Measurements from ENCODE around the gene PYM1. TPM values are rescaled to one million over a fixed set of nuclear protein-coding genes. Genes with fewer than 3 reads are reported as not detected.

PYM1 gene
- total and polyA plus RNA-seq, 2 of the 8 experiments (the other 6 are each of a cell fraction or from before 2014, with no cell fraction given) = 38.7 to 58.5 TPM

DNA sequence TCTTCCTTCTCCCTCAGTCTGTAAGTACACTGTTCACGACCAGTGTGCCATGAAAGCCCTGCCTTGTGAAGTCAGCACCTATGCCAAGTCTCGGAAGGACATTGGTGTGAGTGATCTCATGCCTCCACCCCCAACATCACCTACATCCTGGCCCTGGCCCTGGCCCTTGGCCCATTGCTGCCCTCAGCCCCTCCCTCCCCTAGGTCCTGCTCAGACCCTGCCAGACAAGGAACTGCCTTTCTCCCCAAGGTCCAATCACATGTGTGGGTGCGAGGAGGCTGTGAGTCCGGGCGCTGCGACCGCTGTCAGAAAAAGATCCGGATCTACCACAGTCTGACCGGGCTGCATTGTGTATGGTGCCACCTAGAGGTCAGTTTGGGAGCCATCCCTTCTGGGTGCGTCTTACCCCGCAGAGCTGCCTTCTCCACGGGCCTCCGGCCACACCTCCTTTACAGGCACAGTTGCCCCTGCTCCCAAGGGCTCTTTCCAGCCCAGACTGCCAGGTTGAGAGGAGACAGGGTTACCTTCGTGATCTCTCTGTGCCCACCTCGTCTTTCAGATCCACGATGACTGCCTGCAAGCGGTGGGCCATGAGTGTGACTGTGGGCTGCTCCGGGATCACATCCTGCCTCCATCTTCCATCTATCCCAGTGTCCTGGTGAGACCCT, 12.5 kb upstream of the PYM1 start:
- Histone ChIP-seq H3K9me3 (ENCODE audit: insufficient read depth in 2 of 2, low read depth in 1 of 2, low read length in 1 of 2) (no peaks in the 10 kb centered on the region), H3K56ac (replicated peaks; ENCODE audit: insufficient read length, low read depth, low read length) (no peak overlapping the region), H3K4me2 (ENCODE audit: insufficient read depth in 1 of 2, low read depth in 2 of 2, low read length in 2 of 2) (peak overlapping the region in 1 of 2 experiments; percentile 49; a peak in 2 of 4 replicates), H3K4me1 (replicated peaks in 1 of 4; ENCODE audit: control insufficient read depth in 3 of 4, insufficient read depth in 4 of 4, low read length in 3 of 4) (peaks cover 0 to 9% (median 2%) of the 10 kb centered on the region in 4 experiments; a peak in 4 of 7 replicates), H3K23me2 (ENCODE audit: low read depth, low read length) (peaks cover 2% of the 10 kb centered on the region; the same call in 1 of the 2 replicates), H2BK12ac (ENCODE audit: low read depth, low read length) (peak overlapping the region; percentile 62; the same call in 1 of the 2 replicates), H2BK120ac (replicated peaks; ENCODE audit: low read depth, low read length) (no peak overlapping the region), H3K79me2 (ENCODE audit: control insufficient read depth in 1 of 2, insufficient read depth in 2 of 2, low read length in 2 of 2) (no peaks in the 10 kb centered on the region), H4K5ac (ENCODE audit: insufficient read length, low read depth, low read length) (no peak overlapping the region), H2BK15ac (ENCODE audit: low read length) (peak overlapping the region; percentile 73; the same call in 1 of the 2 replicates), H3K4me3 (ENCODE audit: extremely low read depth in 1 of 4, insufficient read depth in 2 of 4, low read depth in 3 of 4, low read length in 4 of 4) (no peak overlapping the region; a peak in 1 of 8 replicates), H2BK5ac (ENCODE audit: low read depth, low read length) (peak overlapping the region; percentile 76; the same call in 1 of the 2 replicates), H3K9ac (replicated peaks in 1 of 4; ENCODE audit: extremely low read depth in 1 of 4, low read depth in 3 of 4, low read length in 3 of 4) (no peak overlapping the region; a peak in 1 of 7 replicates), H4K91ac (replicated peaks; ENCODE audit: insufficient read length, low read length) (no peak overlapping the region), H3K23ac (ENCODE audit: insufficient read length) (no peak overlapping the region), H3K4ac (replicated peaks; ENCODE audit: insufficient read length, low read depth, low read length) (no peak overlapping the region), H3K79me1 (ENCODE audit: low read depth, low read length) (no peaks in the 10 kb centered on the region), H2AFZ (ENCODE audit: low read length) (peak overlapping the region; percentile 93), H4K8ac (ENCODE audit: extremely low read depth, insufficient read depth, low read length) (no peak overlapping the region), H4K20me1 (replicated peaks in 1 of 2; ENCODE audit: control insufficient read depth in 1 of 2, insufficient read depth in 2 of 2, low read length in 2 of 2) (no peaks in the 10 kb centered on the region), H3K27me3 (replicated peaks in 1 of 4; ENCODE audit: control insufficient read depth in 3 of 4, extremely low read depth in 1 of 4, insufficient read depth in 3 of 4, low read length in 3 of 4) (peaks cover 0 to 2% (median 0%) of the 10 kb centered on the region in 4 experiments; a peak in 1 of 7 replicates), H2AK5ac (ENCODE audit: low read depth, low read length) (no peak overlapping the region), H3K18ac (ENCODE audit: extremely low read depth, low read length) (peak overlapping the region; percentile 41; the same call in 1 of the 2 replicates), H3K14ac (ENCODE audit: insufficient read length) (no peak overlapping the region), H2BK20ac (ENCODE audit: low read length) (no peak overlapping the region), H3K36me3 (ENCODE audit: control insufficient read depth in 2 of 4, insufficient read depth in 4 of 4, low read length in 3 of 4) (no peaks in the 10 kb centered on the region), H3K27ac (ENCODE audit: low read depth, low read length) (no peak overlapping the region)
- DNase-seq (ENCODE audit: low read depth in 1 of 2, low spot score in 2 of 2) (peak; percentile 83 to 95), FAIRE-seq (peak; percentile 75)
- WGBS, 2 experiments (ENCODE audit: extremely low coverage in 1 of 2, insufficient coverage in 1 of 2, insufficient read length in 1 of 2, insufficient replicate concordance in 2 of 2, low coverage in 1 of 2, low lambda C conversion rate in 2 of 2, missing lambda C conversion rate in 1 of 2) = 32% methylated on average over 18 of the region's 18 CpGs; no CpG with 5 or more reads in 1 of the 2 experiments
- POLR2A ChIA-PET (ENCODE audit: partially characterized antibody) = interaction anchor here (0.8 to 2.5 kb wide), 13 partner anchors 10 to 200 kb away, joined by 3 to 18 read pairs (median 4); partner anchors contain the start of gene PYM1
- CTCF ChIA-PET (ENCODE audit: partially characterized antibody) = interaction anchor here (0.6 to 7.9 kb wide), 37 partner anchors 9 to 210 kb away, joined by 3 to 71 read pairs (median 4); partner anchors contain the start of genes DGKA, DNAJC14, ORMDL2 and PYM1
- no peak for TF ChIP-seq ZNF274 (IDR thresholded peaks at IDR 0.05; ENCODE audit: borderline replicate concordance, extremely low read depth, low read length)
- no peak for TF ChIP-seq SP4 (IDR thresholded peaks at IDR 0.05; ENCODE audit: low read length)
- no peak for TF ChIP-seq PHF8 (conservative IDR thresholded peaks at IDR 0.05; ENCODE audit: low read depth, low read length)
- no peak for TF ChIP-seq KDM5A (IDR thresholded peaks at IDR 0.05; ENCODE audit: low read length)
- TF ChIP-seq HDAC2 (IDR thresholded peaks at IDR 0.05; ENCODE audit: borderline replicate concordance in 1 of 2, low read depth in 2 of 2, low read length in 2 of 2) = no peak
- TF ChIP-seq GTF2F1 (IDR thresholded peaks at IDR 0.05; ENCODE audit: borderline replicate concordance, low read depth, low read length) = no peak
- TF ChIP-seq BACH1 (IDR thresholded peaks at IDR 0.05; ENCODE audit: low read length) = no peak
- no peak for TF ChIP-seq NRF1 (IDR thresholded peaks at IDR 0.05; ENCODE audit: low read depth, low read length)
- no peak for TF ChIP-seq SP2 (IDR thresholded peaks at IDR 0.05; ENCODE audit: low read length)
- no peak for TF ChIP-seq ATF3 (IDR thresholded peaks at IDR 0.05; ENCODE audit: insufficient read depth, low read depth, low read length)
- TF ChIP-seq CHD2 (IDR thresholded peaks at IDR 0.05; ENCODE audit: low read length) = peak; percentile 50; the same call in 1 of the 2 replicates

All from H1 (cell line).